ENCODE data around the gene XPR1.

GRCh38 chr1:180800945-180801344 is 169.1 kb downstream of the XPR1 start:
- TF ChIP-seq MYC (IDR thresholded peaks at IDR 0.05; ENCODE audit: low read depth, low read length) = no peak
- TF ChIP-seq CTCF (IDR thresholded peaks at IDR 0.05; ENCODE audit: low read depth, low read length) = no peak
- TF ChIP-seq POLR2A (IDR thresholded peaks at IDR 0.05; ENCODE audit: extremely low read depth, insufficient read length) = no peak
- TF ChIP-seq MAX (IDR thresholded peaks at IDR 0.05; ENCODE audit: low read depth, low read length) = no peak
